ENCODE results near the gene ACTA1. TPM values are rescaled to one million over a fixed set of nuclear protein-coding genes. Genes with fewer than 3 reads are reported as not detected.

The ACTA1 gene
- total and polyA plus RNA-seq, 2 of the 8 experiments (the other 6 are each of a cell fraction or from before 2014, with no cell fraction given) = 23.5 to 58.2 TPM

DNA sequence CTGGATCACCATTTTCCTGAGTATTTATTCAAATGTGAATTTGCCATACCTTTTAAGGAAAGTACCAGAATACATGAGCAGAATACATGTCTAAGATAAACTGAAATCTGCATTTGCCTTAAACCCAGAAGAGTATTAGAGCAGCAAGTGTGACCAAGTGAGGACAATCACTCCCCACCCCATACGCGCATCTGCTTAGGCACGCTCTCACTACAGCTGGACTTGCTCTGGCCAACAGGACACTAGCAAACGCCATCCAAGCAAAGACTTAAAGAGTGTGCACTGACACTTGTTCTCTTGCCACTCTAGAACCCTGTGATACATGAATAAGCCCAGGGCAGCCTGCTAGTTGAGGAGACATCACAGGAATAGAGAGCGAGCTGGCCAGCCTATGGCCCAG lies 48.6 kb upstream of the ACTA1 start (continued):
- no peak for TF ChIP-seq SRF (IDR thresholded peaks at IDR 0.05; ENCODE audit: low read depth, low read length)
- TF ChIP-seq CHD7 (IDR thresholded peaks at IDR 0.05; ENCODE audit: insufficient replicate concordance, low read length) = no peak

Data from H1 (cell line).